ENCODE results near the gene LRRTM4.
"Not testable (repeated sequence)": the region's sequence is repeated elsewhere in the genome, so short reads cannot be mapped to it uniquely, and the experiment has no call there.

The LRRTM4 gene

GRCh38 chr2:76808732-76809131 is 713.4 kb downstream of the LRRTM4 start (continued):
- TF ChIP-seq TSHZ2 (CRISPR knock-in tag; IDR thresholded peaks at IDR 0.05) (peak; percentile 95), ARNTL (CRISPR knock-in tag; IDR thresholded peaks at IDR 0.05; ENCODE audit: borderline replicate concordance, low read depth) (no peak), POU6F1 (CRISPR knock-in tag; IDR thresholded peaks at IDR 0.05; ENCODE audit: borderline replicate concordance, low read depth) (no peak), BACH2 (CRISPR knock-in tag; IDR thresholded peaks at IDR 0.05; ENCODE audit: borderline replicate concordance) (no peak), CSRNP3 (CRISPR knock-in tag; IDR thresholded peaks at IDR 0.05) (0 out of 2 replicates have a peak, but pooled peaks have one; percentile 13)

- TF ChIP-seq ZC3H10 (CRISPR knock-in tag; IDR thresholded peaks at IDR 0.05) = no peak
These were observed 728.4 kb downstream of the LRRTM4 start for GRCh38 chr2:76793647-76794334.

GRCh38 chr2:76781313-76781712 is 740.9 kb downstream of the LRRTM4 start:
- not testable (repeated sequence) for ATAC-seq

More at GRCh38 chr2:76793647-76794334, 728.4 kb downstream of the LRRTM4 start:
- no peak for ATAC-seq

GRCh38 chr2:76763276-76763675 is 758.9 kb downstream of the LRRTM4 start:
- TF ChIP-seq BACH2 (CRISPR knock-in tag; IDR thresholded peaks at IDR 0.05; ENCODE audit: borderline replicate concordance) (no peak), CREB5 (CRISPR knock-in tag; IDR thresholded peaks at IDR 0.05; ENCODE audit: low read depth) (no peak), ZFP30 (CRISPR knock-in tag; IDR thresholded peaks at IDR 0.05) (no peak), RARB (CRISPR knock-in tag; IDR thresholded peaks at IDR 0.05) (no peak), ARNTL (CRISPR knock-in tag; IDR thresholded peaks at IDR 0.05; ENCODE audit: borderline replicate concordance, low read depth) (no peak)
- ATAC-seq = no peak

GRCh38 chr2:76760367-76760704 is 761.8 kb downstream of the LRRTM4 start:
- ATAC-seq = no peak
- TF ChIP-seq GLIS3 (CRISPR knock-in tag; IDR thresholded peaks at IDR 0.05) = no peak
- no peak for TF ChIP-seq ESRRG (CRISPR knock-in tag; IDR thresholded peaks at IDR 0.05)
- TF ChIP-seq RARB (CRISPR knock-in tag; IDR thresholded peaks at IDR 0.05) = no peak
- no peak for TF ChIP-seq PATZ1 (CRISPR knock-in tag; IDR thresholded peaks at IDR 0.05; ENCODE audit: borderline replicate concordance)
- TF ChIP-seq ISL1 (CRISPR knock-in tag; IDR thresholded peaks at IDR 0.05) = no peak
- no peak for TF ChIP-seq TOX (CRISPR knock-in tag; IDR thresholded peaks at IDR 0.05; ENCODE audit: borderline replicate concordance)
- TF ChIP-seq SNAI2 (CRISPR knock-in tag; IDR thresholded peaks at IDR 0.05) = no peak
- no peak for TF ChIP-seq ZC3H10 (CRISPR knock-in tag; IDR thresholded peaks at IDR 0.05)
- TF ChIP-seq CREB5 (CRISPR knock-in tag; IDR thresholded peaks at IDR 0.05; ENCODE audit: low read depth) = no peak
- TF ChIP-seq BACH2 (CRISPR knock-in tag; IDR thresholded peaks at IDR 0.05; ENCODE audit: borderline replicate concordance) = no peak
- no peak for TF ChIP-seq CSDC2 (CRISPR knock-in tag; IDR thresholded peaks at IDR 0.05)
- TF ChIP-seq CSRNP3 (CRISPR knock-in tag; IDR thresholded peaks at IDR 0.05) = no peak
- no peak for TF ChIP-seq ZFP30 (CRISPR knock-in tag; IDR thresholded peaks at IDR 0.05)
- no peak for TF ChIP-seq OSR1 (CRISPR knock-in tag; IDR thresholded peaks at IDR 0.05)
- no peak for TF ChIP-seq POU6F1 (CRISPR knock-in tag; IDR thresholded peaks at IDR 0.05; ENCODE audit: borderline replicate concordance, low read depth)
- TF ChIP-seq ZNF565 (CRISPR knock-in tag; conservative IDR thresholded peaks at IDR 0.05; ENCODE audit: low read depth) = no peak
